ENCODE results near the gene CCND3. TPM values are rescaled to one million over a fixed set of nuclear protein-coding genes. Genes with fewer than 3 reads are reported as not detected.
"Not testable (repeated sequence)": the region's sequence is repeated elsewhere in the genome, so short reads cannot be mapped to it uniquely, and the experiment has no call there.

Gene CCND3
- total RNA-seq, 2 experiments from 2014 or later, result 441 to 462 TPM

GRCh38 chr6:41943456-41943855, 1.8 kb upstream of the CCND3 start:
- peaks cover 50% of the 10 kb centered on the region for H3K4me1 Mint-ChIP-seq (ENCODE audit: low read depth)
- no peaks in the 10 kb centered on the region for H3K27me3 Mint-ChIP-seq (ENCODE audit: low read depth)
- DNase-seq, result no peak
- POLR2A ChIA-PET, result interaction anchor here (0.7 to 13.1 kb wide), 2 partner anchors 10 to 100 kb away, joined by 4 to 372 read pairs; partner anchors contain the start of gene TAF8
- H3K36me3 Mint-ChIP-seq (ENCODE audit: low read depth), result peaks cover 35% of the 10 kb centered on the region
- no peak overlapping the region for H3K4me3 Mint-ChIP-seq
- CTCF ChIA-PET, result interaction anchor here (1.4 to 19.0 kb wide), 5 partner anchors 20 to 156 kb away, joined by 3 to 451 read pairs (median 6); partner anchors contain the start of genes BYSL, MED20, TAF8 and TOMM6
- no peak overlapping the region for H3K27ac Mint-ChIP-seq
- H3K9me3 Mint-ChIP-seq (ENCODE audit: insufficient read depth), result no peaks in the 10 kb centered on the region
- ATAC-seq, result no peak

DNA sequence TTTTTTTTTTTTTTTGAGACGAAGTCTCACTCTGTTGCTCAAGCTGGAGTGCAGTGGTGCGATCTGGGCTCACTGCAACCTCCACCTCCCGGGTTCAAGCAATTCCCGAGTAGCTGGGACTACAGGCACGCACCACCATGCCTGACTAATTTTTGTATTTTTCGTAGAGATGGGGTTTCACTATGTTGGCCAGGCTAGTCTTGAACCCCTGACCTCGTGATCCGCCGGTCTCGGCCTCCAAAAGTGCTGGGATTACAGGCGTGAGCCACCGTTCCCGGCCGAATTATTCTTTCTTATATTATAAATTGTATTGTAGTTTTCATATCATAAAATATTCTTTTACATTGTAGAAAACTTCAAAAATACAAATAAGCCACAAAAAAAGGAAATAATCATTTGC, 1.3 kb upstream of the CCND3 start:
- Mint-ChIP-seq H3K4me1 (ENCODE audit: low read depth) (peaks cover 52% of the 10 kb centered on the region), H3K27ac (peak overlapping the region; percentile 82), H3K36me3 (ENCODE audit: low read depth) (peaks cover 40% of the 10 kb centered on the region)
- ATAC-seq; H3K9me3 Mint-ChIP-seq (ENCODE audit: insufficient read depth); DNase-seq; H3K27me3 Mint-ChIP-seq (ENCODE audit: low read depth); H3K4me3 Mint-ChIP-seq: not testable (repeated sequence)
- POLR2A ChIA-PET, result interaction anchor here (0.6 to 13.1 kb wide), 7 partner anchors 11 to 629 kb away, joined by 3 to 372 read pairs (median 4); partner anchors contain the start of gene TAF8
- CTCF ChIA-PET, result interaction anchor here (1.4 to 19.0 kb wide), 4 partner anchors 20 to 156 kb away, joined by 5 to 451 read pairs (median 100); partner anchors contain the start of genes BYSL, MED20, TAF8 and TOMM6

GRCh38 chr6:41942067-41942851, 651 bp upstream of the CCND3 start:
- peaks cover 52% of the 10 kb centered on the region for H3K4me1 Mint-ChIP-seq (ENCODE audit: low read depth)
- no peak for ATAC-seq
- POLR2A ChIA-PET, result interaction anchor here (0.6 to 13.1 kb wide), 17 partner anchors 8 to 630 kb away, joined by 3 to 372 read pairs (median 4); partner anchors contain the start of gene TAF8
- peak overlapping the region; percentile 76 for H3K4me3 Mint-ChIP-seq
- CTCF ChIA-PET, result interaction anchor here (0.9 to 19.0 kb wide), 6 partner anchors 19 to 155 kb away, joined by 4 to 451 read pairs (median 6); partner anchors contain the start of genes BYSL, MED20, TAF8 and TOMM6
- peak overlapping the region; percentile 82 for H3K27ac Mint-ChIP-seq
- DNase-seq, result no peak
- H3K27me3 Mint-ChIP-seq (ENCODE audit: low read depth), result no peaks in the 10 kb centered on the region
- H3K9me3 Mint-ChIP-seq (ENCODE audit: insufficient read depth), result no peaks in the 10 kb centered on the region
- H3K36me3 Mint-ChIP-seq (ENCODE audit: low read depth), result peaks cover 42% of the 10 kb centered on the region

- Mint-ChIP-seq H3K36me3 (ENCODE audit: low read depth) (peaks cover 55% of the 10 kb centered on the region), H3K9me3 (ENCODE audit: insufficient read depth) (no peaks in the 10 kb centered on the region), H3K27me3 (ENCODE audit: low read depth) (no peaks in the 10 kb centered on the region), H3K27ac (peak overlapping the region; percentile 97), H3K4me3 (peak overlapping the region; percentile 99), H3K4me1 (ENCODE audit: low read depth) (peaks cover 60% of the 10 kb centered on the region)
- ATAC-seq (peak; percentile 11), DNase-seq (peak; percentile 86)
- ChIA-PET CTCF (interaction anchor here (1.0 to 19.0 kb wide), 10 partner anchors 13 to 164 kb away, joined by 3 to 451 read pairs (median 7); partner anchors contain the start of genes BYSL, MED20, TAF8 and TOMM6), POLR2A (interaction anchor here (0.6 to 13.1 kb wide), 16 partner anchors 10 to 154 kb away, joined by 3 to 372 read pairs (median 8); partner anchors contain the start of genes BYSL, MED20, TAF8 and TOMM6)
Observed at GRCh38 chr6:41940759-41941279, 789 bp downstream of the CCND3 start.

DNA sequence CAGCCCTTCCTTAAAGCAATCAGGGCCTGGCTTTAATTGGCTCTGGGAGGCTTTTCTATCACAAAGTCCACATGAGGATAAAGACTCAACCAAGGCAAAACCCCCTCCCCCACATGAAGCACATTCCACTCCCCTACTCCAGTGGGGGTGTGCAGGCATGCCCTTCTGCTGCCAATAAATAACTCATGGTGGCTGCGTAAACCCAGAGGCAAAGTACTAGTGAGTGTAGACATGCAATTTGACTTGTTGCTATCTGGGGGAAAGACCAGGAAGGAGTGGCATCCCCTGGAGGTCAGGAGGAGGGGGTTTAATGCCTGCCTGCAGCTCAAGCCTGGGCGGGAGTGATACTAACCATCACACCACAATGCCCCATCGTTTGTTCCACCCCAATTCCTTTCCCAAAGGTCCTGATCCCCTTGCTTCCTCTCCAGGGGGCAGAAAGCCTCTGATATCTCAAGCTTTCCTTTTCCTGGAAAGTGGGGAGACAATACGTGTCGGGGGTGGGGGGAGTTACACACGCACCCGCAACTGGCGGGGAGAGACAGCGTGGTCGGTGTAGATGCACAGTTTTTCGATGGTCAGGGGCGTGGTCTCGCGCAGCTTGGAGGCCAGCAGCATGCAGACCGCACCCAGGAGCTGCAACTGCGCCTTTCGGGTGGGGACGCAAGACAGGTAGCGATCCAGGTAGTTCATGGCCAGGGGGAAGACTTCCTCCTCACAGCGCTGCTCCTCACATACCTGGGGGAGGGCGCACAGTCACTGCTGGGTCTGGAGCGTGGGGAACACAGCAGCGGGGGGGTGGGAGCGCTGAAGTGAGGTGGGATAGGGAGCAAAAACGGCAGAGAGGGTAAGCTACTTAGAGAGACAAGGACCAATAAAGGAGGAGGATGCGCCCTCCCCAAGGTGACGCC, 1.5 kb downstream of the CCND3 start:
- Mint-ChIP-seq H3K36me3 (ENCODE audit: low read depth) (peaks cover 62% of the 10 kb centered on the region), H3K9me3 (ENCODE audit: insufficient read depth) (no peaks in the 10 kb centered on the region), H3K27ac (peak overlapping the region; percentile 97), H3K4me1 (ENCODE audit: low read depth) (peaks cover 60% of the 10 kb centered on the region), H3K4me3 (peak overlapping the region; percentile 99), H3K27me3 (ENCODE audit: low read depth) (no peaks in the 10 kb centered on the region)
- DNase-seq (peak; percentile 83), ATAC-seq (peak; percentile 29)
- ChIA-PET CTCF (interaction anchor here (1.0 to 19.0 kb wide), 14 partner anchors 12 to 164 kb away, joined by 3 to 451 read pairs (median 6); partner anchors contain the start of genes BYSL, MED20, TAF8 and TOMM6), POLR2A (interaction anchor here (0.6 to 13.1 kb wide), 16 partner anchors 10 to 154 kb away, joined by 3 to 372 read pairs (median 6); partner anchors contain the start of genes BYSL, MED20, TAF8 and TOMM6)

GRCh38 chr6:41939176-41939847, 2.3 kb downstream of the CCND3 start:
- POLR2A ChIA-PET, result interaction anchor here (0.8 to 13.1 kb wide), 15 partner anchors 9 to 153 kb away, joined by 3 to 372 read pairs (median 9); partner anchors contain the start of genes BYSL, MED20, TAF8 and TOMM6

GRCh38 chr6:41938590-41939175, 2.9 kb downstream of the CCND3 start:
- ATAC-seq, result no peak
- no peaks in the 10 kb centered on the region for H3K27me3 Mint-ChIP-seq (ENCODE audit: low read depth)
- H3K4me3 Mint-ChIP-seq, result peak overlapping the region; percentile 99
- POLR2A ChIA-PET, result interaction anchor here (1.2 to 13.1 kb wide), 9 partner anchors 8 to 151 kb away, joined by 4 to 372 read pairs (median 14); partner anchors contain the start of genes BYSL, MED20, TAF8 and TOMM6
- CTCF ChIA-PET, result interaction anchor here (0.7 to 19.0 kb wide), 16 partner anchors 16 to 276 kb away, joined by 3 to 451 read pairs (median 6); partner anchors contain the start of genes BYSL, MED20, TAF8 and TOMM6
- peak overlapping the region; percentile 97 for H3K27ac Mint-ChIP-seq
- H3K36me3 Mint-ChIP-seq (ENCODE audit: low read depth), result peaks cover 76% of the 10 kb centered on the region
- peaks cover 63% of the 10 kb centered on the region for H3K4me1 Mint-ChIP-seq (ENCODE audit: low read depth)
- DNase-seq, result no peak
- H3K9me3 Mint-ChIP-seq (ENCODE audit: insufficient read depth), result no peaks in the 10 kb centered on the region

More at GRCh38 chr6:41939176-41939847, 2.3 kb downstream of the CCND3 start:
- no peaks in the 10 kb centered on the region for H3K27me3 Mint-ChIP-seq (ENCODE audit: low read depth)
- no peaks in the 10 kb centered on the region for H3K9me3 Mint-ChIP-seq (ENCODE audit: insufficient read depth)
- CTCF ChIA-PET, result interaction anchor here (0.7 to 19.0 kb wide), 16 partner anchors 11 to 165 kb away, joined by 3 to 451 read pairs (median 6); partner anchors contain the start of genes BYSL, MED20, TAF8 and TOMM6
- H3K4me1 Mint-ChIP-seq (ENCODE audit: low read depth), result peaks cover 60% of the 10 kb centered on the region
- peaks cover 70% of the 10 kb centered on the region for H3K36me3 Mint-ChIP-seq (ENCODE audit: low read depth)
- peak overlapping the region; percentile 97 for H3K27ac Mint-ChIP-seq
- H3K4me3 Mint-ChIP-seq, result peak overlapping the region; percentile 99
- no peak for ATAC-seq
- DNase-seq, result peak; percentile 60

GRCh38 chr6:41937861-41938574, 3.6 kb downstream of the CCND3 start:
- Mint-ChIP-seq H3K4me1 (ENCODE audit: low read depth) (peaks cover 62% of the 10 kb centered on the region), H3K27ac (peak overlapping the region; percentile 97), H3K36me3 (ENCODE audit: low read depth) (peaks cover 80% of the 10 kb centered on the region), H3K9me3 (ENCODE audit: insufficient read depth) (no peaks in the 10 kb centered on the region), H3K4me3 (peak overlapping the region; percentile 99), H3K27me3 (ENCODE audit: low read depth) (no peaks in the 10 kb centered on the region)
- no peak for ATAC-seq
- DNase-seq, result peak; percentile 73
- CTCF ChIA-PET, result interaction anchor here (0.7 to 19.0 kb wide), 12 partner anchors 15 to 277 kb away, joined by 3 to 451 read pairs (median 6); partner anchors contain the start of genes BYSL, MED20, TAF8 and TOMM6
- POLR2A ChIA-PET, result interaction anchor here (0.6 to 13.1 kb wide), 11 partner anchors 7 to 151 kb away, joined by 4 to 372 read pairs (median 9); partner anchors contain the start of genes BYSL, MED20, TAF8 and TOMM6

DNA sequence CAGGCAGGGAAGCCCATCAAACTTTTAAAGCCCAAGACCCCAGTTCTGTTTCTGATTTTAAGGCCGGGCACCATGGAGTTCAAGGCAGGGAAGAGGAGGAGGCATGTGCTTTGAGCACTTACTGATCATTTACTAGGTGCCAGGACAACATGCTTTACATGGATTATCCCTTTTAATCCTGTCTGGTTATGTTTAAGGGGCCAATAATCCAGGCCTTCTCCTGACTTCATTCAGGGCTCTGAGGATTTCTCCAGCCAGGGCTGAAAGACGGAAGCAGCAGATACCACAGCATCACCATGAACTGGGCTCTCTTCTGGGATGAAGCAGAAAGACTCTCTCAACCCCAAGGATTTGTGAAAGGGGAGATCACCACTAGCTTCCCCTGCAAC, 4.1 kb downstream of the CCND3 start:
- H3K27me3 Mint-ChIP-seq (ENCODE audit: low read depth), result no peaks in the 10 kb centered on the region
- ATAC-seq (no peak), DNase-seq (no peak)
- POLR2A ChIA-PET, result interaction anchor here (1.5 to 13.1 kb wide), 6 partner anchors 9 to 106 kb away, joined by 3 to 372 read pairs (median 50); partner anchors contain the start of genes BYSL, MED20 and TAF8
- peaks cover 85% of the 10 kb centered on the region for H3K36me3 Mint-ChIP-seq (ENCODE audit: low read depth)
- peaks cover 61% of the 10 kb centered on the region for H3K4me1 Mint-ChIP-seq (ENCODE audit: low read depth)
- no peaks in the 10 kb centered on the region for H3K9me3 Mint-ChIP-seq (ENCODE audit: insufficient read depth)
- peak overlapping the region; percentile 99 for H3K4me3 Mint-ChIP-seq
- CTCF ChIA-PET, result interaction anchor here (1.3 to 19.0 kb wide), 8 partner anchors 14 to 277 kb away, joined by 4 to 451 read pairs (median 12); partner anchors contain the start of genes BYSL, MED20, TAF8 and TOMM6
- peak overlapping the region; percentile 97 for H3K27ac Mint-ChIP-seq
